Upper lobe of left lung (tissue), 6 donors: ENCODE measurements around the gene COMTD1. TPM values are rescaled to one million over a fixed set of nuclear protein-coding genes. Genes with fewer than 3 reads are reported as not detected.
A peak's percentile ranks its signal among the peaks of the same experiment; 100 is the strongest.

Source experiments
- ATAC-seq, 2 donors: fragments of 200-7000 bp; cut with Tn5 transposase; one replicate each; pipeline ENCODE4 v1.9.1; 2022; ENCODE audit warnings: mild to moderate bottlenecking in 2 of 2, moderate library complexity in 2 of 2; ENCODE audit not compliant: low FRiP score in 2 of 2
- DNase-seq, 2 donors: peaks; one replicate each; pipeline ENCODE4 v3.0.0-alpha.2; 2019 to 2020
- H3K27ac ChIP-seq, 4 donors: fragments of 200-600 bp; sonication (generic); one replicate each; pipeline ENCODE4 v1.5.1; 2016 to 2019
- H3K27me3 ChIP-seq, 4 donors: fragments of 200-600 bp; sonication (generic); one replicate each; pipeline ENCODE4 v1.5.1; 2017 to 2019
- H3K36me3 ChIP-seq, 4 donors: fragments of 200-600 bp; sonication (generic); one replicate each; pipeline ENCODE4 v1.5.1; 2016 to 2019
- H3K4me1 ChIP-seq, 4 donors: fragments of 200-600 bp; sonication (generic); one replicate each; pipeline ENCODE4 v1.5.1; 2018 to 2019
- H3K4me3 ChIP-seq, 4 donors: fragments of 200-600 bp; sonication (generic); one replicate each; pipeline ENCODE4 v1.5.1; 2017 to 2019; ENCODE audit warnings: mild to moderate bottlenecking in 2 of 4, moderate library complexity in 1 of 4
- H3K9me3 ChIP-seq, 4 donors: fragments of 200-600 bp; sonication (generic); one replicate each; pipeline ENCODE4 v1.5.1; 2018 to 2019
- CTCF ChIP-seq, 6 experiments: fragments of 450-650 bp in 4 of 6; fragments of 200-600 bp in 2 of 6; sonication (generic) in 2 of 6; IDR thresholded peaks; one replicate each; pipeline ENCODE4 v1.5.1; 2016 to 2019; ENCODE audit warnings: antibody characterized with exemption in 6 of 6
- EP300 ChIP-seq, 4 donors: sonication (generic); formaldehyde crosslinking; IDR thresholded peaks; one replicate each; pipeline ENCODE4 v1.5.1; 2017; ENCODE audit warnings: antibody characterized with exemption in 4 of 4, control low read depth in 2 of 4
- POLR2A ChIP-seq, 4 donors: fragments of 450-650 bp; IDR thresholded peaks; one replicate each; pipeline ENCODE4 v1.5.1; 2016 to 2017; ENCODE audit warnings: antibody characterized with exemption in 4 of 4, mild to moderate bottlenecking in 2 of 4
- POLR2AphosphoS5 ChIP-seq, 2 donors: sonication (generic); formaldehyde crosslinking; IDR thresholded peaks; one replicate each; pipeline ENCODE4 v1.5.1; 2017; ENCODE audit warnings: antibody characterized with exemption in 2 of 2
- WGBS, 2 donors: methylation state at CpG; one replicate each; pipeline ENCODE4 v1.1.5; 2017 to 2018; 5-methylcytosine and 5-hydroxymethylcytosine counted together
- total RNA-seq, 6 donors: library from RNA; depleted of rRNA in 4 of 6; stranded (reverse); fragments of >200 nt in 4 of 6; gene quantifications; one replicate each; pipeline versions ENCODE4 v1.1.0 to v1.2.1, GENCODE V29; 2016 to 2021
- donor health status: DM: no; HTN: no; CAD: no; lungs with moderate emphysema.
- donor health status: DM: no; HTN: yes; CAD: no; lungs with severe emphysema.

The COMTD1 gene
- total RNA-seq, 6 donors from 2014 or later = 28.0 to 56.6 (median 35.6) TPM

GRCh38 chr10:75243426-75243825 is 7.7 kb upstream of the COMTD1 start:
- H3K27me3 ChIP-seq = no peaks in the 10 kb centered on the region
- DNase-seq = no peak

GRCh38 chr10:75240329-75241076 is 4.7 kb upstream of the COMTD1 start:
- H3K27me3 ChIP-seq = no peaks in the 10 kb centered on the region
- H3K4me1 ChIP-seq = peaks cover under 1 to 6% (median 5%) of the 10 kb centered on the region in 4 donors
- WGBS, 2 donors = 92 to 96% methylated on average over 5 to 12 of the region's 12 CpGs
- ATAC-seq (no peak), DNase-seq (no peak)
- H3K4me3 ChIP-seq = no peak overlapping the region
- no peak overlapping the region for H3K27ac ChIP-seq
- H3K9me3 ChIP-seq = no peaks in the 10 kb centered on the region
- no peaks in the 10 kb centered on the region for H3K36me3 ChIP-seq
- TF ChIP-seq EP300 (IDR thresholded peaks at IDR 0.05) (no peak), POLR2A (IDR thresholded peaks at IDR 0.05) (no peak), POLR2AphosphoS5 (IDR thresholded peaks at IDR 0.05) (no peak), CTCF (IDR thresholded peaks at IDR 0.05) (no peak)

More at GRCh38 chr10:75243426-75243825, 7.7 kb upstream of the COMTD1 start:
- Histone ChIP-seq H3K4me3 (no peak overlapping the region), H3K36me3 (no peaks in the 10 kb centered on the region), H3K4me1 (peaks cover 0 to 13% (median 3%) of the 10 kb centered on the region in 4 donors), H3K27ac (no peak overlapping the region), H3K9me3 (no peaks in the 10 kb centered on the region)
- TF ChIP-seq CTCF (IDR thresholded peaks at IDR 0.05) (no peak), POLR2A (IDR thresholded peaks at IDR 0.05) (no peak), POLR2AphosphoS5 (IDR thresholded peaks at IDR 0.05) (no peak), EP300 (IDR thresholded peaks at IDR 0.05) (no peak)
- 83 to 94% methylated on average over 10 of the region's 10 CpGs for WGBS, 2 donors
- no peak for ATAC-seq

- no peak overlapping the region for H3K4me3 ChIP-seq
- H3K27ac ChIP-seq = no peak overlapping the region
- DNase-seq = no peak
- H3K36me3 ChIP-seq = no peaks in the 10 kb centered on the region
- WGBS, 2 donors = 92 to 93% methylated on average over 10 to 11 of the region's 11 CpGs
- no peaks in the 10 kb centered on the region for H3K9me3 ChIP-seq
- no peaks in the 10 kb centered on the region for H3K27me3 ChIP-seq
- peaks cover 11 to 14% (median 13%) of the 10 kb centered on the region in 4 donors for H3K4me1 ChIP-seq
- ATAC-seq = no peak
- TF ChIP-seq CTCF (IDR thresholded peaks at IDR 0.05) = no peak
- no peak for TF ChIP-seq POLR2A (IDR thresholded peaks at IDR 0.05)
- TF ChIP-seq POLR2AphosphoS5 (IDR thresholded peaks at IDR 0.05) = no peak
- TF ChIP-seq EP300 (IDR thresholded peaks at IDR 0.05) = no peak
Measured at GRCh38 chr10:75239096-75239790, 3.5 kb upstream of the COMTD1 start.

- 93 to 96% methylated on average over 31 to 37 of the region's 37 CpGs for WGBS, 2 donors
- no peaks in the 10 kb centered on the region for H3K27me3 ChIP-seq
- no peak for TF ChIP-seq POLR2AphosphoS5 (IDR thresholded peaks at IDR 0.05)
- TF ChIP-seq CTCF (IDR thresholded peaks at IDR 0.05) = no peak
- H3K9me3 ChIP-seq = no peaks in the 10 kb centered on the region
- no peak overlapping the region for H3K27ac ChIP-seq
- peaks cover 15 to 20% (median 19%) of the 10 kb centered on the region in 4 donors for H3K4me1 ChIP-seq
- no peaks in the 10 kb centered on the region for H3K36me3 ChIP-seq
- DNase-seq (peak in 1 of 2 donors; percentile 68), ATAC-seq (no peak)
- H3K4me3 ChIP-seq = no peak overlapping the region
Measured at GRCh38 chr10:75238182-75239095, 2.7 kb upstream of the COMTD1 start.
